ENCODE data around the gene HMGCS2.

HMGCS2 gene

GRCh38 chr1:119768778-119769177 lies at the start of gene HMGCS2:
Gene HMGCS2, minus strand, starts transcription at chr1:119768905. Its CDS starts 61 bp downstream, at chr1:119768844.
- DNase-seq (ENCODE audit: low spot score), result no peak

- no peak for DNase-seq (ENCODE audit: low spot score)
Measured at GRCh38 chr1:119818181-119818580, 49.5 kb upstream of the HMGCS2 start.

GRCh38 chr1:119816407-119816806 lies 47.7 kb upstream of the HMGCS2 start:
- no peak for DNase-seq (ENCODE audit: low spot score)

- DNase-seq (ENCODE audit: low spot score), result no peak
Measured at GRCh38 chr1:119815928-119816327, 47.2 kb upstream of the HMGCS2 start.

GRCh38 chr1:119815361-119815760 lies 46.7 kb upstream of the HMGCS2 start:
- no peak for DNase-seq (ENCODE audit: low spot score)

- DNase-seq (ENCODE audit: low spot score), result no peak
Measured at GRCh38 chr1:119814288-119814687, 45.6 kb upstream of the HMGCS2 start.

- DNase-seq (ENCODE audit: low spot score), result no peak
Measured at GRCh38 chr1:119811985-119812557, 43.4 kb upstream of the HMGCS2 start.

GRCh38 chr1:119811387-119811786 lies 42.7 kb upstream of the HMGCS2 start, which contains the start of gene REG4:
Gene REG4, minus strand, starts transcription at chr1:119811460. Its CDS starts 2,691 bp downstream, at chr1:119808769.
- DNase-seq (ENCODE audit: low spot score), result no peak

- DNase-seq (ENCODE audit: low spot score), result peak; percentile 48
Measured at GRCh38 chr1:119808972-119809550, 40.4 kb upstream of the HMGCS2 start.

GRCh38 chr1:119808491-119808890 lies 39.8 kb upstream of the HMGCS2 start:
- DNase-seq (ENCODE audit: low spot score), result no peak

GRCh38 chr1:119806489-119806888 lies 37.8 kb upstream of the HMGCS2 start:
- DNase-seq (ENCODE audit: low spot score), result no peak

- DNase-seq (ENCODE audit: low spot score), result no peak
Measured at GRCh38 chr1:119805746-119806145, 37.0 kb upstream of the HMGCS2 start.

- DNase-seq (ENCODE audit: low spot score), result no peak
Measured at GRCh38 chr1:119805247-119805646, 36.5 kb upstream of the HMGCS2 start.

- no peak for DNase-seq (ENCODE audit: low spot score)
Measured at GRCh38 chr1:119799599-119800177, 31.0 kb upstream of the HMGCS2 start.

- DNase-seq (ENCODE audit: low spot score), result no peak
Measured at GRCh38 chr1:119799003-119799402, 30.3 kb upstream of the HMGCS2 start.

- no peak for DNase-seq (ENCODE audit: low spot score)
Measured at GRCh38 chr1:119797606-119798005, 28.9 kb upstream of the HMGCS2 start.

GRCh38 chr1:119797162-119797561 lies 28.5 kb upstream of the HMGCS2 start:
- no peak for DNase-seq (ENCODE audit: low spot score)

GRCh38 chr1:119795261-119796200 lies 26.8 kb upstream of the HMGCS2 start:
- no peak for DNase-seq (ENCODE audit: low spot score)

GRCh38 chr1:119794876-119795240 lies 26.2 kb upstream of the HMGCS2 start:
- no peak for DNase-seq (ENCODE audit: low spot score)

GRCh38 chr1:119794230-119794875 lies 25.6 kb upstream of the HMGCS2 start:
- no peak for DNase-seq (ENCODE audit: low spot score)

- DNase-seq (ENCODE audit: low spot score), result no peak
Measured at GRCh38 chr1:119791377-119791776, 22.7 kb upstream of the HMGCS2 start.

All from HuH-7.5 (cell line).